ENCODE data around the gene MCAM. TPM values are rescaled to one million over a fixed set of nuclear protein-coding genes. Genes with fewer than 3 reads are reported as not detected.

Gene MCAM
- total and polyA plus RNA-seq, 2 of the 8 experiments (the other 6 are each of a cell fraction or from before 2014, with no cell fraction given): 22.4 to 32.2 TPM

GRCh38 chr11:119284344-119285157 is 32.4 kb downstream of the MCAM start (continued):
- no peak for TF ChIP-seq CTBP2 (IDR thresholded peaks at IDR 0.05; ENCODE audit: borderline replicate concordance, insufficient read depth, insufficient read length, low read length)
- no peak for TF ChIP-seq GABPA (IDR thresholded peaks at IDR 0.05; ENCODE audit: borderline replicate concordance, insufficient read depth, low read length)
- TF ChIP-seq RAD21 (IDR thresholded peaks at IDR 0.05 in 1 of 2, conservative IDR thresholded peaks at IDR 0.05 in 1 of 2; ENCODE audit: low read depth in 2 of 2, low read length in 2 of 2): peak; percentile 55 to 62
